ENCODE measurements around the gene NINJ2.

The NINJ2 gene

GRCh38 chr12:639988-640387 is 23.3 kb downstream of the NINJ2 start:
- TF ChIP-seq CTCF (IDR thresholded peaks at IDR 0.05; ENCODE audit: control insufficient read depth, extremely low read depth, insufficient read depth) = no peak
- no peak overlapping the region for H3K4me3 ChIP-seq (ENCODE audit: low read depth, low read length)
- no peak for DNase-seq (ENCODE audit: low read depth)

DNA sequence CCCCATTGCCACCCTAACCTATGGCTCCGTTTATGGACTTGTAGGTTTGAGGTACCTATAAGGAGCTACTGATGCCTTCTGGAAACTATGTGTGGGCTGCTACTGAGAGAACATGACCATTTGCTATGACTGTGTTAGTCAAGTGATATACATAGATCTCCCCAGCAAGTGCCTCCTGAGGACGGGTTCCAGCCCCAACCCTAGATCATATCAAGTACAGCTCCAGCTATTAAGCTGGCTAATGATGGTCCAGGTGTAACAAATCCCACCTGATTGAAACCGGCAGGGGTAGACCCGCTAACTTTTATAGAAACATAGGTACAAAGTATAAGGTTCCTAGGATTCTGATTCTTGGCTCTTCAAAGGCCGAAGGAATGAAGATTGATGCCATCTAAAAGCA is 23.7 kb downstream of the NINJ2 start:
- no peak for TF ChIP-seq CTCF (IDR thresholded peaks at IDR 0.05; ENCODE audit: control insufficient read depth, extremely low read depth, insufficient read depth)
- H3K4me3 ChIP-seq (ENCODE audit: low read depth, low read length) = no peak overlapping the region
- no peak for DNase-seq (ENCODE audit: low read depth)

- no peak for DNase-seq (ENCODE audit: low read depth)
- TF ChIP-seq CTCF (IDR thresholded peaks at IDR 0.05; ENCODE audit: control insufficient read depth, extremely low read depth, insufficient read depth) = no peak
- no peak overlapping the region for H3K4me3 ChIP-seq (ENCODE audit: low read depth, low read length)
Measured at GRCh38 chr12:638953-639557, 24.2 kb downstream of the NINJ2 start.

- no peak overlapping the region for H3K4me3 ChIP-seq (ENCODE audit: low read depth, low read length)
- no peak for DNase-seq (ENCODE audit: low read depth)
- no peak for TF ChIP-seq CTCF (IDR thresholded peaks at IDR 0.05; ENCODE audit: control insufficient read depth, extremely low read depth, insufficient read depth)
Measured at GRCh38 chr12:636632-637031, 26.6 kb downstream of the NINJ2 start.

GRCh38 chr12:633731-634130 is 29.5 kb downstream of the NINJ2 start:
- no peak overlapping the region for H3K4me3 ChIP-seq (ENCODE audit: low read depth, low read length)
- no peak for TF ChIP-seq CTCF (IDR thresholded peaks at IDR 0.05; ENCODE audit: control insufficient read depth, extremely low read depth, insufficient read depth)
- DNase-seq (ENCODE audit: low read depth) = no peak

GRCh38 chr12:632102-632696 is 31.0 kb downstream of the NINJ2 start:
- TF ChIP-seq CTCF (IDR thresholded peaks at IDR 0.05; ENCODE audit: control insufficient read depth, extremely low read depth, insufficient read depth) = no peak
- peak; percentile 21 for DNase-seq (ENCODE audit: low read depth)
- H3K4me3 ChIP-seq (ENCODE audit: low read depth, low read length) = no peak overlapping the region

Measured in LNCaP clone FGC (cell line).